Superior temporal gyrus (tissue), 1 donor: Measurements from ENCODE around the gene CPED1.
A peak's percentile ranks its signal among the peaks of the same experiment; 100 is the strongest.
"Not testable (repeated sequence)": the region's sequence is repeated elsewhere in the genome, so short reads cannot be mapped to it uniquely, and the experiment has no call there.

Experiments used
- DNase-seq: peaks from one replicate; pipeline ENCODE4 v3.0.0-alpha.2; 2016; ENCODE audit errors: extremely low spot score

CPED1 gene

DNA sequence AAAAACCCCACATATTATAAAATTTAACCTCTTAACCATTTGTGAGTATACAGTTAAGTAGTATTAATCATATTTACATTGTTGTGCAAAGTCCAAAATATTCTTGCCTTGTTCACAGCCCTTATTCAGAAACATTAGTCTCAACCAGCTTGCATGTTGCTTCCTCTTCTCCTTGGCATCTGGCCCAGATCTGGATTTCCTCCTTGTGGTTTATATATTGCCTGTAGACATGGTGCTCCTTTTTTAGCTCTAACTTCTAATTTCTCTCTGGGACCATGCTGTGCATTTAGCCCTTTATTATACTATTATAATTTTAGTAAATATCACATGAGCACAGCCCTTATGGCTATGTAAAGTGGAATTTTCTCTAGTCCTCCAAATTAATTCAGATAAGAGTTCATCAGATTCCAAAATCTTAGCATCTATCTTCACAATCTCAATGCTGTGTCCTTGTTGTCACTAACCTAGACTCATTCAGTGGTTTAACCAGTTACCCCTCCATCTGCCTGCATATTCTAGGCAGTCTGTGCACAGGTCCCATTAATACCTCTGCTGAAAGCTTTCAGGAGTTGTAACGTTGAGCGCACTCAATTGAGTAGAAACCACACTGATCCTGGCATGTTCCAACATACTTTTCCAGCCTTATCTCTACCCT lies 7.9 kb downstream of the CPED1 start:
- peak; percentile 26 for DNase-seq

DNA sequence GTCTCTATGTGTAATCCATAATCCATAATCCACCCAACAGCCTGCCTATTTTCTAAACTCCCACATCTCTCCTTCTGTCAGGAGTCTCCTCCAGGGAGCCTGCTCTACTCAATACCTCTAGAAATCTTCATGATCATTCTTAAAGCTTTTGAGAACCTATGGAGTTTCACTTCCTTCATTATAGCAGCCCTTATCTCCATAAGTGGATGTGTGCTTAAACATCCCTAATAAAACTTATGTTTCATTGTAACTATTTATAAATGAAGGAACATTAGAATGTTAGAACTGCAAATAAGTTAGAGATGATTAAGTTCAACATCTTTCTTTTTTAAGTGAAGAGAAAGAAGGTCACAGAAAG lies 8.5 kb downstream of the CPED1 start:
- DNase-seq = no peak

DNA sequence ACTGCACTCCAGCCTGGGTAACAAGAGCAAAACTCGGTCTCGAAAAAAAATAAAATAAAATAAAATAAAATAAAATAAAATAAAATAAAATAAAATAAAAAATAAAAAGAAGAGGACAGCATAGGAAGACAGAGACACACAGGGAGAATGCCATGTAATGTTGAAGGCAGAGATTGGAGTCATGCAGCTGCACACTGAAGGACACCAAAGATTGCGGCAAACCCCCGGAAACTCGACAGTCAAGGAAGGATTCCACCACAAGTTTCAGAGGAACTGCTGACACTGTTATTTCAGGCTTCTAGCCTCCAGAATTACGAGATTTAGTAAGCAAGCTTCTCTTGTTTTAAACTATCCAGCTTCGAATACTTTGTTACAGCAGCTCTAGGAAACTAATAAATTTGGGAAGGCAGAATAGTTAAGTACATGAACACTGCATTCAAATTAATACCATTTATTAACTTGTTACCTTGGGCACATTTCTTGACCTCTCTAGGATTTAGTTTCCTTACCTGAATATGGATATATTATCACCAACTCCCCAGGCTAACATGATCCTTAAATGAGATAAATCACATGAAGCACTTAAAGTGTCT lies 9.5 kb downstream of the CPED1 start:
- DNase-seq = no peak

DNA sequence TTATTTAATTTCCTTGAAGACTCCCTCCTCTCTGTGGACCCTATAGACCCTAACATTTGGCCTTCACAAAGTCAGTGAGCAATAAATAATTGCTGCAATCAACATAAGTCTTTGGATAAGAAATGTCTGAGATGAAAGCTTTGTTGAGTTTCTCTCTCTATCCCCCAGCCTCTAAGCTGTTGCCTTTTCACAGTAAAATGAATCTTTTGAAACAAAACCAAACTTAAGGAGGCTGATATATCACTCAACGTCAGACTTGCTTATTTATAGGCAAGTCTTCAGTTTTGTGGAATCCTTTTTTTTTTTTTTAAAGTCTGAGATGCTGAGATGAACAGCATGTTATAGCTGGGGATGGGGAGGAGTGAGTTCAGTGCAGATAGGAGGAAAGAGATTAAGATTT lies 10.0 kb downstream of the CPED1 start:
- DNase-seq = no peak

DNA sequence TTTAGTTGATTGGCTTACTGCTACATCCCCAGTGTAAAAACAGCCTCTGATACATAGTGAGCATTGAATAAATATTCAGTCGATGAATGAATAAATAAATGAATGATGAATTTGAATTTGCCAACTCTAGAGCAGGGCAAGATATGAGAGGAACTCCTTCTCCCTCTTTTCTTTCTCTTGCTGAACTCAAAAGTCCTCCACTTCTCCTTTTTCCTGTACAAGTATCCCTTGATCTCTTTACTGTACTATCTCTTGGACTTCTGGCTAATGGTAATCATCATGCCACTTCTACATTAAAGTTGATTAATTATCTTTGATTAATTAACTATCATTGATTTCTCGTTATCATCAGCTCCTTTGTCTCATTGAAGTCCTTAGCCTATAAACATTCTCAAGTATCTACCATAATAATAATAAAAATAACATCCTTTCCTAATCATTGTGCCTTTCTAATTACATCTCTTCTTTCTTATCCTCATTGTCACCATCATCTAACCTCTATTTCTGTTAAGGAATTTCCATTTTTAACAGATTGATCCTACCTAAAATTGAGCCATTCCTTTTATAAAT lies 10.6 kb downstream of the CPED1 start:
- DNase-seq = no peak

DNA sequence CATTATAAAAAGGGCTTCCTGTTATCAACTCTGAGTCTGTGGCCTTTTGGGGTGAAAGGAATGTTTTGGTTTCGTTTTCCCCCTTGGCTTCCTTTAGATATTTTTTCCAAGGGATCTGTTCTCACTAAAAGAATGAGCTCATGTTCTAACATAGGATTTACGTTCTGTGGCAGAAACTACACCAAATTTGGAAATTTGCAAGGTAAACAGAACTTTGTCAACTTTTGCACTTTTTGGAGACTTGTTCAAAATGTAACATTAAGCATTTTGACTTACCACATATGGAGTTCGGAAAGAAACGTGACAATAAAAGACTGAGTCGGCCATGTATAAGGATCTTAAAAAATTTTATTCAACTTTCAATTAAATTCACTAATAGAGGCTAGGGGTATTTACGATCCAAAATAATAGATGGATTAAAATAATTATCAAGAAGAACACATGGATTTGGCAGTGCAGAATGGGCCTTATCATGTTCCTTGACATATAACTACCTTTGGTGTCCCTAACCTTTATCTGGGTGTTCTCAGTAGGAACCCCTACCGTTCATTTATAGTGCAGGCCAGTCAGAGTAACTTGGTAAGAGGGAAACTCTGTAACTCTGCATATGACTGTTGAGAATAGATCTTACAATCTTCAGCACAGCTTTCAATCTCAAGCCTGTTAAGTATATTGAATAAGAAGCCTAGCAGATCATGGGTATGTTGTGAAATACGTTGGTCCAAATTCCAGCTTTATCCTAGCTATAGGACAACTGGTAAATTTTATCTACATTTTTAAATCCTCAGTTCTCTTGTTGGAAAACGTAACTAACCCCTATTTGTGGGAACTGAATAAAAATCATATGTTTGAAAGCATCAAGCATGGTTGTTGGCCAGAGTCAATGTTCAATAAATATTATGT lies 11.8 kb downstream of the CPED1 start:
- DNase-seq = no peak

DNA sequence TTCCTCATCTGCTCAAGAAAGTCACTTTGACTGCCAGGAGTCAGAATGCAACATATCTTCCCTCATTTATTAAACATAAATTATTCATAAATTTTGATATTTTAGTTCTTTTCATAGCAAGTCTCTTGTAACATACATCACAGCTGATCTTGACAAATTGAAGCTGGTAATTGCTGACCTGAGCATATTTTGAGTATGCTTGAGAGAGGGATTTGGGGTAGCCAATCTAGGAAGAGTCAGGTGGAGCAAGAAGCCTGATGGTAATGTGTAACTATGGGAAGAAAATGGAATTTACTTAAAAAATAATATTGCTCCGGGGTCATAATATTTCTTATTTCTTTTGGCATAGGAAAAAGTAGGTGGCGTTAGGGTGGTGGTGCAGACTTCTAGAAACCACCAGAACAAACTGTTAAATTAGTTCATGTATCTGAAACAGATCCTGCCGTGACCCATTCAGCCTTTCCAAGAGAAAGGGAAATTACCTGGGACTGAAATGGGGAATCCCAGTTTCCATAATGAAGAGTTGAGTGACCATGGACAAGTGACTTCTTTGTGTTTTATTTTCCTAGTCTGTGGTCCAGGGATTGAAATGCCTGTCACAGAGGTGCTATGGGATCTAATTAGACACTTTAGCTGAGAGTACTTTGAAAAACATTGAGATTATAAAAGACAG lies 12.9 kb downstream of the CPED1 start:
- no peak for DNase-seq

DNA sequence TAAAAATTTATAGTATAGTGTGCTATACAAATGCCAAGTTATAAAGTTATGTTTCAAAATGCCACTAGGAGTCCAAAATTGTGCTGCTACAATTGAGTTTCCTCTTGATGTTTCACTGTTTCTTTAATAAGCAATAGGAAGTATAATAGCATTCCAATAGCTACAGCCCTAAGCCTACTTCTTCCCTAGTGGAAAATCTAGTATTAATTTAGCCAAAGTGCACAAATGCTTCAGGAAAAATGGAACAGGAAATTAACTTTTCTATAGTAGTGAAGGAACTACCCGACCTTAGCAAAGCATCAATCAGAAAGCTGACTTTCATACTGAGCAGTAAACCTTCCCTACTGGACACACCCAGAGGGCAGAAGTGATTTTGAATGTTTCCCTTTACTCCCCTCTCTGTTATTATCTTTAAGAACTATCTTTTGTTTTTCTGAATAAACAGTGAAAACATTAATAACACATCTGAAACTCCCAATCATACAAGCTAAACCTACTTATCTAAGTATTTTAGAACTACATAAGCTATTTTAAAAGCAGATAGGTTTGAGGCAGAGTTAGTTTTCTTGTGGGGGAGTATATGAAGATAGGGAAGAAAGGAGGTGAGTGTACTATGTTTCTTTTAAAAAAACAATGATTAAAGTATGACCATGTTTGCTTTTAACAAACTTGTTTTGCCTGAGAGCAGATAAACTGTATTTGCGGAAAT lies 13.7 kb downstream of the CPED1 start:
- no peak for DNase-seq

DNA sequence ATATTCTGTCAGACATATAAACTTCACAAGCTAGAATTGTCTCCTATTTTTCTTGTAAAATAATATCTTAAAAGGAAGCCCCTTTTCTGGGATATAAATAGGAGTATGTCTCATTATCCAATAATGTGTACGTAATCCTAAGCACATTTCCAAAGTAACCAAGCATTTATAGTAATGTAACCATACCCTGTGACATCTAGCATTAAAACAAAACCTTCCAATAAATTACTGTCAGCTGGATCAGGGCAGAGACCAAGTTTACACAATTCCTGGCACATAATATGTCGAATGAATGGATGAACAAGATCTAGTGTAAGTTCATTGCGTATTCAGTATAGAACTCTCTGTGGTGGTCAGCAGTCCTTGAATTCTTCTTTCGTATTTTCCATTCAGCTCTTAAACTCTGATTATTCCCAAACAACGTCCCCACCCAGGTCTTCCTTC lies 14.3 kb downstream of the CPED1 start:
- DNase-seq = no peak

DNA sequence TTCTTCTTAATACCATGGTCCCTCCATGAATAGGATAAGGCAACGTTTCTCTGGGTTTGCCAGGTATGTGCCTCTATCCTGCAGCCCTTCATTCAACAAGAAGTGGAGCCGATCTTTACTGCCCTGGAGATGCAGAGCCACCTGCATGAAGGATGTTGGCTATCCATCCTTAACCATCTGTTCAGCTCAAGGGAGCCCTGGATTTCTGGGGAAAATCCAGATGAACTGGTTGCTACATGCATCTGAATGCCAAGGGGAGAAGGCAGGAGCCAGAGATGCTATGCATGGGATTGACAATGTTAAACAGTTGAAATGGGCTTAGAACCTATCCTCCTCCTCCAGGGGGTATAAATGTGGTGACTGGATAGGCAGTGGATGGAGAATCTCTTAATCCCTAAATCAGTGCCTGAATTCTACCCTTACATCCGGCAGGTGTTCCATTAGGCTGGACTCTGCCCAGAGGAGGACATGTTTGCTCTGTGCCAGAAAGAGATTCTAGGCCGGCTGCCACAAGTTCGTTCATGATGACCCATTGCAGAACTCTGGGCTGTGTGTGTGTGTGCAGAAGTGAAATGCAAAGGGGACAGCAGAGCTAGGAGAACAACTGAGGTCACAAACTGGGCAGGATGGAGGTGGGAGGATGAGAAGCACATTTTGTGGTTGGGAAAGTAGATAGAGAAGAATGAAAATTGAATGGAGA lies 15.6 kb downstream of the CPED1 start:
- no peak for DNase-seq

DNA sequence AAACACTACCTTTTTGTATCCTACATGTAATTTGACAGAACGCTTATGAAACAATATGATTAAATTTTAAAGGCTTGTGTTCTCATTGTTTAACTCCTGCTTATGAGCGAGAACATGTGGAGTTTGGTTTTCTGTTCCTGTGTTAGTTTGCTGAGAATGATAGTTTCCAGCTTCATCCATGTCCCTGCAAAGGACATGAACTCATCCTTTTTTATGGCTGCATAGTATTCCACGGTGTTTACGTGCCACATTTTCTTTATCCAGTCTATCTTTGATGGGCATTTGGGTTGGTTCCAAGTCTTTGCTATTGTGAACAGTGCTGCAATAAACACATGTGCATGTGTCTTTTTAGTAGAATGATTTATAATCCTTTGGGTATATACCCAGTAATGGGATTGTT lies 16.5 kb downstream of the CPED1 start:
- DNase-seq = not testable (repeated sequence)

DNA sequence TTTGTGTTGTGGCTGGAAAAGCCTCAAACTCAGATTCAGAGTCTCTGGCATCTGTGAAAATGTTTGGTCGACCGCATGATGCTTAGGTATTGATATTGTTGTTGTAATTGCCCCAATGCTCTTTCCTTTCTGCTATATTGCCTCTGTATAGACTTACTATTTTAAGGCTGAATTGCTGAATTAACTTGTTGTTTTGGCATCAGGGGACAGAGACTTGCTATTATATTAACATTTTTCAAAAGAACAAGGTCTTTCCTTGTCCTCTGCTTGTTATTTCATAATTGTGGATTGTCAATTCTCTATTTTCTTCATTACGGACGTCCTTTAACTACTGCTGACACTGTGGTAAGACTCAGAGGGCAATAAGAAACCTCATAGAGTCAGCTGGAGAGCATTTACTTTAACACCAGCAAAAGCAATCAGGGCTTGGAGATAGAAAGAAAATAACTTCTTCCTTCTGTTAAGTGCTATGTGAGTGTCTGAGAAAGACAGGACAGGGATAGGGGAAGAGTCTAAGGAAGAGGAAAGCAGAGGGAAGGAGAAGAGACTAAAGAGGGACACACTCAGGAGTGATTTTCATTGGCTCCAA lies 17.6 kb downstream of the CPED1 start:
- no peak for DNase-seq

DNA sequence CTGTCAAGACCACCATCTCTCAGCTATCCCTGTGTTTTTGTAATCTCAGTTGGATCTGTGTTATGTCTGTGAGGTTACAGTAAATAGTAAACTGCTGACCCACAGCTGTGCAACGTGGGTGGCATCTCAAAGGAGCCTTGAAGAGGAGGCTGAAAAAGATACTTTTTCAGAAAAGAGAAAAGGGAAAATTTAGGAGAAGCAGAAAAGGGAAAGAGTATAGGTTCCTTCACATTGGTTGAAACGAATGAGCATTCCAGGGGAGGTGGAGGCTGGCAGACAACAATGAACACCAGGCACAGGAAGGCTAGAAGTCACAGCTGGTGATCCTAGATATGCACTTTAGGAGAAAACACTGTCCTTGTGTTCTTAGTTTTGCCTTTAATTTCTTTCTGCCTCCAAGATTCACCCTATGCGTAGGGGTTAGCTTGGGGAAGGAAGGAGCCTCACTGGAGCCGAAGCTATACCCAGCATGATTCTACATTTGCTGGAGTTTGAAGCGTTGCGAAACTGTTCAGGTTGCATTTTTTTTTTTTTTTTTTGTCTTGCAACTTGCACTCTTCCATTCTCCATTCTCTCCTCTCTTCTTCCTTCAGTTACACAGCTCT lies 18.3 kb downstream of the CPED1 start:
- no peak for DNase-seq

DNA sequence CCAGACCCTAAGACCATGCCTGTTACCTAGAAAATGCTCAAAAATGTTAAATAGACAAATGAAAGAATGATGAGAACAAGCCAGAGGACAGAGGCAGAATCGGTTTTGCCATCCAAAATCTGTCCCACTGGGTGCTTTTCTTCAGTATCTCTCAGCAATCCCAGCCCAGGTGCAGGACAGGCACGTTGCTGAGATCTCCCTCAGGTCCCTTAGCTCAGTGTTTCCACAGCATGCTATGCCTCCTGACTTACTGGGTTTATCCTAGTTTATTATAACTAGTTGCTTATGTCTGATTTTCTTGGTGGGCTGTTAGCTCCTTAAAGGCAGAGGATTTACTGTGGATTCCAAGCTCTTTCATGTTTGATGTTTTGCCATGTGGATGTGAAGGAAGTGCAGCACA lies 20.3 kb downstream of the CPED1 start:
- no peak for DNase-seq

DNA sequence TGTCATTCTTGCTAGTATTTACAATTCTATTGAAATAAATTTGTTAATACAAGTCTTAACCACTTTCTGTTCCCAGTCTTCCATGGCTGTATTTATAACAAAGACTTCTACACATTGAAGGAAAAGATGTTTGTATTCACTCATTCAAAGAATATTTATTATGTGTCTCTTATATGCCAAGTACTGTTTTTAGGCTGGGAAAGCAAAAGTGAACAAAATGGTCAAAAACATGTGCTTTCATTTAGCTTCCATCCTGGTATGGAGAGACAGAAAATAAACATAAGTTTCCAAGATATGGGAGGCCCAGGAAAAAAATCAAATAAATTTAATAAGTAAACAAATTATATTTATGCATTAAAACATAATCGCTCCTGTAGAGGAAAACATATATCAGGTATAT lies 22.9 kb downstream of the CPED1 start:
- DNase-seq = no peak

DNA sequence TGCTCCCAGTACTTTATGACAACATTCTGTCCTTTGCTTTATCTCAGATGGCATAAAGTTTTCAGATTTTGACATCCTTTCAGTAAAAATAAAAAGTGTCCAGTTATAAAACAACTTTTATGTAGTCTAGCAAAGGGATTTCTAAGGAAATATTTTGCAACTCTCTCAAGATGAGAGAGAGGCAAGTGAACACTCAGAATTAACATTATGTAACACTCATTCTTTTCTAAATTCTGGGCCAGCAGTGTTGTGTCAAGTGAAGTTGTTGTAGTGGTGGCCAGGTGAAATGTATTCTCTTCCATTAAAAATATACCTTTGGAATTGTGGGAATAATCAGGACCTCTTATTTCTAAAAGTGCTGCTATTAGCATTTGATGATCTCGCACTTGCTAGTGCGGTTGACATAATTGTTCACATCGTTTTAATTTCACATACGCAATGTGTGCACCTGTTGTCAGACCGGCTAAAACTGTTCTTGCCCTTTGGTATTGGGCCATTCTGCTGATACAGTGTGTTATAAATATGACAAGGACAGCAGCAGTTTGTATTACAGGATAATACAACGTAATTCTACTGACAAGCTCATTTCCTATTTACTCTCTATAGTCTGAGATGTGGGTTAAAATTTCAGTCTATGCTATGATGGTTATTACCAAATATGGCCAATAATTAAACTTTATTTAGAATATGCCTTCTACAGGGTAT lies 23.8 kb downstream of the CPED1 start:
- no peak for DNase-seq

DNA sequence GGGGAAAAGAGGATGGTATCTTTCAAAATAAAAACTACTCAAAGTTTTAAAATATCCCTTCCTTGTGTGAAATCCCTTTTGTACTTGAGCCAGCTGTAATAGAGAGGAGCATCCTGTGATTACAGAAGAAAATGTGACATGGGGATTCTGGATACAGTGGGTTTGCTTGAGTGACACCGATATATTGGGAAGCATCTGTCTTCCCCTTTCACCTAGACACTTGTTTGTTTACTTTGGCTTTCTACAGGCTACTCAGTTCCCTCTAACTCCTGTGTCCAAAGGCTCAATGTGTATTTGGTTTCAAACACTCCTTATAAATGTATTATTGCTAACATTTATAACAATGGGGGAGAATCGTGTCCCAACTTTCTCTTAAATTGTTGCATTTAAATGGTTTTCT lies 24.4 kb downstream of the CPED1 start:
- no peak for DNase-seq

DNA sequence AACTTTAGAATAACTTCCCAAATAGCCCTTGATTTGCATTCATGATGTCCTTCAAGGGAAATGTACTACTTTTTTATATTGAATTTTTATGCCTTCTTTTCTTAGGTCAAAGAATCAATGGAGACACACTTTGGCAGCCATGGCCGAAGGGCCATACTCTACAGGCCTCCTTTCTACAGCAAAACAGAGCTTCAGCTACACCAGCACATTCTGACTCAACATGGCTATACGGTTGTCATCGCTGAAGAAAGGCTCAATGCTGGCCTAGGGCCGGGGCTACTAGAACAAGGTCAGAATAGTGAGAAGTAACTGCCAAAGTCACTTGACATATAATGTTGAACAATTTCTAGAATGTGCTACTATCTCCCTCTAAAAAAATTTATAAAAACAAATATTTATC lies 27.0 kb downstream of the CPED1 start:
- no peak for DNase-seq

DNA sequence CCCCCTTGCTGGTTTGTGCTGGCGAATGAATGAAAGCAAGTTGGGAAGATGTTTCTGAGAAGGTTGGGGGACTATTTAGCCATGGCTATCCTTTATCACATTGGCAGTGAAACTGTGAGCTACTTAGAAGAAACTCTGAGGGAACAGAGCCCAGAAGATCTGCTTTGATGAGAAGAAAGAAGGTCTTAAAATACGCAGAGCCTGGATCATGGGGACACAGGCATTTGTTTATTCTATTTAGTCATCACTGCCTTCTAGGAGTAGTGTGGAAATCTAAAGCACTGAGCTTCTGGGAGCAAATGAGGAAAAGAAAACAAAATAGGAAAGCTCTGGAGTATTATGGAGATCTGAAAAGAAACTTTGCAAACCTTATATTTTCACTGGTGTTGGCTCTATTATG lies 28.5 kb downstream of the CPED1 start:
- DNase-seq = no peak
